ENCODE measurements around the gene TAS2R41. TPM values are rescaled to one million over a fixed set of nuclear protein-coding genes. Genes with fewer than 3 reads are reported as not detected.

Gene TAS2R41
- total RNA-seq, 4 donors from 2014 or later: not detected

GRCh38 chr7:143463556-143463955 is 14.1 kb upstream of the TAS2R41 start:
- TF ChIP-seq CTCF (IDR thresholded peaks at IDR 0.05; ENCODE audit: low read depth): no peak

- TF ChIP-seq CTCF (IDR thresholded peaks at IDR 0.05; ENCODE audit: low read depth): no peak
These were observed 13.7 kb upstream of the TAS2R41 start for GRCh38 chr7:143463957-143464356.

- TF ChIP-seq CTCF (IDR thresholded peaks at IDR 0.05; ENCODE audit: low read depth): no peak
These were observed 9.9 kb upstream of the TAS2R41 start for GRCh38 chr7:143467724-143468123.

GRCh38 chr7:143479055-143479766 is 1.5 kb downstream of the TAS2R41 start:
- TF ChIP-seq CTCF (IDR thresholded peaks at IDR 0.05; ENCODE audit: low read depth): no peak

- no peak for TF ChIP-seq CTCF (IDR thresholded peaks at IDR 0.05; ENCODE audit: low read depth)
These were observed 2.8 kb downstream of the TAS2R41 start for GRCh38 chr7:143480501-143480900.

GRCh38 chr7:143484119-143484518 is 6.4 kb downstream of the TAS2R41 start:
- no peak for TF ChIP-seq CTCF (IDR thresholded peaks at IDR 0.05; ENCODE audit: low read depth)

GRCh38 chr7:143485094-143485493 is 7.4 kb downstream of the TAS2R41 start:
- TF ChIP-seq CTCF (IDR thresholded peaks at IDR 0.05; ENCODE audit: low read depth): no peak
